ENCODE measurements around the gene KLHL21. TPM values are rescaled to one million over a fixed set of nuclear protein-coding genes. Genes with fewer than 3 reads are reported as not detected.

Gene KLHL21
- total and polyA plus RNA-seq, 11 donors = 28.6 to 179 (median 65.4) TPM

GRCh38 chr1:6590046-6590445, 12.6 kb downstream of the KLHL21 start:
- peak overlapping the region in 4 of 12 donors; percentile 2 to 58 (median 32) for H3K27ac ChIP-seq
- TF ChIP-seq POLR2A (IDR thresholded peaks at IDR 0.05) (no peak), CTCF (IDR thresholded peaks at IDR 0.05) (no peak)
- no peaks in the 10 kb centered on the region for H3K27me3 ChIP-seq
- WGBS, 4 donors = 84 to 88% (median 87%) methylated on average over 7 of the region's 7 CpGs
- H3K4me1 ChIP-seq = peaks cover 0 to 94% (median 43%) of the 10 kb centered on the region in 12 donors
- DNase-seq = no peak
- H3K36me3 ChIP-seq = peaks cover 0 to 84% (median 71%) of the 10 kb centered on the region in 9 donors
- H3K4me3 ChIP-seq = no peak overlapping the region
- H3K9me3 ChIP-seq = no peaks in the 10 kb centered on the region
- ATAC-seq = no peak
- intact Hi-C loops (cut with DNase I) = no loop called here

GRCh38 chr1:6588893-6589520, 13.7 kb downstream of the KLHL21 start:
- Histone ChIP-seq H3K9me3 (no peaks in the 10 kb centered on the region), H3K4me1 (peaks cover 0 to 94% (median 50%) of the 10 kb centered on the region in 12 donors), H3K4me3 (no peak overlapping the region), H3K36me3 (peaks cover 0 to 74% (median 61%) of the 10 kb centered on the region in 9 donors), H3K27ac (peak overlapping the region in 8 of 12 donors; percentile 2 to 58 (median 22)), H3K27me3 (no peaks in the 10 kb centered on the region)
- no peak for DNase-seq
- 59 to 82% (median 78%) methylated on average over 8 to 24 of the region's 24 CpGs for WGBS, 4 donors
- TF ChIP-seq POLR2A (IDR thresholded peaks at IDR 0.05) (no peak), CTCF (IDR thresholded peaks at IDR 0.05) (no peak)
- no peak for ATAC-seq
- intact Hi-C loops (cut with DNase I) = no loop called here

- peaks cover 0 to 92% (median 51%) of the 10 kb centered on the region in 12 donors for H3K4me1 ChIP-seq
- no peak overlapping the region for H3K4me3 ChIP-seq
- no peak for TF ChIP-seq CTCF (IDR thresholded peaks at IDR 0.05)
- no peak for TF ChIP-seq POLR2A (IDR thresholded peaks at IDR 0.05)
- DNase-seq (no peak), ATAC-seq (no peak)
- H3K9me3 ChIP-seq = no peaks in the 10 kb centered on the region
- intact Hi-C loops (cut with DNase I) = no loop called here
- peak overlapping the region in 8 of 12 donors; percentile 5 to 73 (median 41) for H3K27ac ChIP-seq
- 76 to 84% (median 79%) methylated on average over 11 to 25 of the region's 25 CpGs for WGBS, 4 donors
- H3K36me3 ChIP-seq = peaks cover 0 to 67% (median 54%) of the 10 kb centered on the region in 9 donors
- no peaks in the 10 kb centered on the region for H3K27me3 ChIP-seq
Measured at GRCh38 chr1:6588128-6588892, 14.4 kb downstream of the KLHL21 start.

All from heart left ventricle (tissue), 16 donors.